ENCODE measurements around the gene TROAP.

The TROAP gene

GRCh38 chr12:49344486-49345050 lies 21.5 kb downstream of the TROAP start:
- no peak for DNase-seq

- DNase-seq = no peak
These were observed 22.2 kb downstream of the TROAP start for GRCh38 chr12:49345051-49345824.

- DNase-seq = no peak
These were observed 23.0 kb downstream of the TROAP start for GRCh38 chr12:49345825-49346658.

- no peak for DNase-seq
These were observed 23.7 kb downstream of the TROAP start, which contains the start of gene DNAJC22 for GRCh38 chr12:49346659-49347310. Gene DNAJC22 (plus strand): TSS chr12:49346888. CDS start chr12:49348873, 1,985 bp downstream.

- peak; percentile 82 for DNase-seq
These were observed 24.5 kb downstream of the TROAP start for GRCh38 chr12:49347311-49348193.

GRCh38 chr12:49348781-49349180 lies 25.7 kb downstream of the TROAP start:
- no peak for DNase-seq

- DNase-seq = no peak
These were observed 26.2 kb downstream of the TROAP start for GRCh38 chr12:49349266-49349665.

GRCh38 chr12:49352351-49352750 lies 29.3 kb downstream of the TROAP start:
- no peak for DNase-seq

GRCh38 chr12:49355913-49356312 lies 32.9 kb downstream of the TROAP start:
- no peak for DNase-seq

- no peak for DNase-seq
These were observed 34.1 kb downstream of the TROAP start for GRCh38 chr12:49357103-49357678.

GRCh38 chr12:49358483-49359141 lies 35.6 kb downstream of the TROAP start:
- peak; percentile 31 for DNase-seq

GRCh38 chr12:49359671-49360070 lies 36.6 kb downstream of the TROAP start:
- DNase-seq = no peak

GRCh38 chr12:49362077-49362476 lies 39.0 kb downstream of the TROAP start:
- DNase-seq = no peak

- no peak for DNase-seq
These were observed 41.9 kb downstream of the TROAP start for GRCh38 chr12:49364989-49365388.

GRCh38 chr12:49365542-49365941 lies 42.5 kb downstream of the TROAP start:
- DNase-seq = no peak

- no peak for DNase-seq
These were observed 43.1 kb downstream of the TROAP start for GRCh38 chr12:49366096-49366651.

GRCh38 chr12:49366652-49367380 lies 43.8 kb downstream of the TROAP start:
- DNase-seq = peak; percentile 77

GRCh38 chr12:49367381-49368239 lies 44.6 kb downstream of the TROAP start, which contains the start of gene SPATS2:
Gene SPATS2 (plus strand): TSS chr12:49367462. CDS start chr12:49461013, 93,551 bp downstream.
- DNase-seq = no peak

GRCh38 chr12:49368240-49368600 lies 45.2 kb downstream of the TROAP start:
- DNase-seq = no peak

All from effector CD8-positive, alpha-beta T cell (primary cell).